HepG2 (cell line): ENCODE data around the gene BIRC6. TPM values are rescaled to one million over a fixed set of nuclear protein-coding genes. Genes with fewer than 3 reads are reported as not detected.
A peak's percentile ranks its signal among the peaks of the same experiment; 100 is the strongest.

Source experiments
- FOXO1 ChIP-seq: sonication (generic); formaldehyde crosslinking; IDR thresholded peaks from 2 replicates; pipeline ENCODE4 v1.4.0; 2020; ENCODE audit warnings: missing genetic modification reagents
- GPN1 ChIP-seq: sonication (generic); formaldehyde crosslinking; IDR thresholded peaks from 2 replicates; pipeline ENCODE4 v1.5.1; 2020; ENCODE audit warnings: missing genetic modification reagents, borderline replicate concordance
- GZF1 ChIP-seq: sonication (generic); formaldehyde crosslinking; IDR thresholded peaks from 2 replicates; pipeline ENCODE4 v1.5.1; 2020; ENCODE audit warnings: mild to moderate bottlenecking, missing genetic modification reagents
- HNF4A ChIP-seq: sonication (generic); formaldehyde crosslinking; IDR thresholded peaks from 2 replicates; pipeline ENCODE4 v1.4.0; 2020; ENCODE audit warnings: missing genetic modification reagents
- HOXA3 ChIP-seq: sonication (generic); formaldehyde crosslinking; IDR thresholded peaks from 2 replicates; pipeline ENCODE4 v1.5.0; 2020; ENCODE audit warnings: missing genetic modification reagents
- JDP2 ChIP-seq: sonication (generic); formaldehyde crosslinking; IDR thresholded peaks from 2 replicates; pipeline ENCODE4 v1.8.1; 2022; ENCODE audit warnings: missing genetic modification reagents, borderline replicate concordance
- MYNN ChIP-seq: sonication (generic); formaldehyde crosslinking; IDR thresholded peaks from 2 replicates; pipeline ENCODE4 v1.4.0; 2020; ENCODE audit warnings: mild to moderate bottlenecking, low read depth, missing genetic modification reagents
- NFKB2 ChIP-seq: sonication (generic); formaldehyde crosslinking; IDR thresholded peaks from 2 replicates; pipeline ENCODE4 v1.4.0; 2020; ENCODE audit warnings: missing genetic modification reagents, borderline replicate concordance
- NR2F6 ChIP-seq, 2 experiments: IDR thresholded peaks; 2 replicates each; pipeline ENCODE4 v1.6.1; 2016; ENCODE audit warnings: antibody characterized with exemption in 1 of 2, mild to moderate bottlenecking in 1 of 2
- PITX1 ChIP-seq: sonication (generic); formaldehyde crosslinking; IDR thresholded peaks from 2 replicates; pipeline ENCODE4 v1.5.1; 2020; ENCODE audit warnings: mild to moderate bottlenecking, missing genetic modification reagents
- PRMT3 ChIP-seq: sonication (generic); formaldehyde crosslinking; IDR thresholded peaks from 2 replicates; pipeline ENCODE4 v1.8.1; 2022; ENCODE audit warnings: low read depth, mild to moderate bottlenecking, moderate library complexity, missing genetic modification reagents, borderline replicate concordance
- SIX1 ChIP-seq: sonication (generic); formaldehyde crosslinking; IDR thresholded peaks from 2 replicates; pipeline ENCODE4 v1.4.0; 2020; ENCODE audit warnings: missing genetic modification reagents, borderline replicate concordance
- TEAD3 ChIP-seq: optimal IDR thresholded peaks from 2 replicates; pipeline ENCODE3; 2016; ENCODE audit warnings: borderline replicate concordance
- ZBTB38 ChIP-seq: sonication (generic); formaldehyde crosslinking; IDR thresholded peaks from 2 replicates; pipeline ENCODE4 v1.5.1; 2020; ENCODE audit warnings: mild to moderate bottlenecking, missing genetic modification reagents
- ZBTB42 ChIP-seq: sonication (generic); formaldehyde crosslinking; IDR thresholded peaks from 2 replicates; pipeline ENCODE4 v1.5.0; 2020; ENCODE audit warnings: mild to moderate bottlenecking, missing genetic modification reagents
- ZFP36L1 ChIP-seq: sonication (generic); formaldehyde crosslinking; IDR thresholded peaks from 2 replicates; pipeline ENCODE4 v1.8.0; 2022; ENCODE audit warnings: mild to moderate bottlenecking, missing genetic modification reagents, moderate library complexity
- ZFP82 ChIP-seq: sonication (generic); formaldehyde crosslinking; IDR thresholded peaks from 2 replicates; pipeline ENCODE4 v1.5.1; 2020; ENCODE audit warnings: mild to moderate bottlenecking, missing genetic modification reagents, borderline replicate concordance
- ZNF44 ChIP-seq: sonication (generic); formaldehyde crosslinking; IDR thresholded peaks from 2 replicates; pipeline ENCODE4 v1.5.1; 2020; ENCODE audit warnings: mild to moderate bottlenecking, missing genetic modification reagents
- ZNF644 ChIP-seq: IDR thresholded peaks from 2 replicates; pipeline ENCODE4 v1.6.1; 2016; ENCODE audit warnings: low read depth
- ZNF672 ChIP-seq: sonication (generic); formaldehyde crosslinking; IDR thresholded peaks from 2 replicates; pipeline ENCODE4 v1.8.1; 2022; ENCODE audit warnings: missing genetic modification reagents
- ZNF709 ChIP-seq: sonication (generic); formaldehyde crosslinking; IDR thresholded peaks from 2 replicates; pipeline ENCODE4 v1.5.0; 2020; ENCODE audit warnings: mild to moderate bottlenecking, missing genetic modification reagents
- ZNF775 ChIP-seq: sonication (generic); formaldehyde crosslinking; IDR thresholded peaks from 2 replicates; pipeline ENCODE4 v1.4.0; 2020; ENCODE audit warnings: missing genetic modification reagents, mild to moderate bottlenecking, moderate library complexity, borderline replicate concordance
- polyA plus RNA-seq, 8 experiments: library from polyadenylated mRNA; depleted of rRNA in 3 of 8; stranded (reverse) in 7 of 8; unstranded in 1 of 8; fragments of >200 nt; fragmentation: Illumina TruSeq in 4 of 8; extraction: Trizol in 4 of 8; gene quantifications; 2 replicates each; pipeline versions ENCODE4 v1.2.1 to v1.2.3, GENCODE V29; 2011 to 2016; ENCODE audit warnings: low read depth in 4 of 8, missing spikeins in 1 of 8, mixed read lengths in 1 of 8; ENCODE audit not compliant: insufficient read depth in 1 of 8
- total RNA-seq, 5 experiments: library from RNA; depleted of rRNA; stranded (reverse); fragments of >200 nt; fragmentation: Illumina TruSeq; extraction: Trizol; gene quantifications; 2 replicates each; pipeline ENCODE4 v1.2.3, GENCODE V29; 2016; ENCODE audit warnings: low read depth in 1 of 5
- TF ChIP-seq, protein P1 (sequence below): sonication (generic); formaldehyde crosslinking; IDR thresholded peaks from 2 replicates; pipeline ENCODE4 v1.5.0; 2020; ENCODE audit warnings: missing genetic modification reagents
- TF ChIP-seq, protein P2 (sequence below): sonication (generic); formaldehyde crosslinking; conservative IDR thresholded peaks from 2 replicates; pipeline ENCODE4 v1.8.0; 2022; ENCODE audit warnings: mild to moderate bottlenecking, moderate library complexity, missing genetic modification reagents
- TF ChIP-seq, protein P3 (sequence below): sonication (generic); formaldehyde crosslinking; IDR thresholded peaks from 2 replicates; pipeline ENCODE4 v1.8.0; 2022; ENCODE audit warnings: mild to moderate bottlenecking, missing genetic modification reagents
- TF ChIP-seq, protein P4 (sequence below): sonication (generic); formaldehyde crosslinking; IDR thresholded peaks from 2 replicates; pipeline ENCODE4 v1.4.0; 2020; ENCODE audit warnings: mild to moderate bottlenecking, low read depth, missing genetic modification reagents

BIRC6 gene
- total and polyA plus RNA-seq, 2 of the 13 experiments (the other 11 are each of a cell fraction or from before 2014, with no cell fraction given) = 65.6 to 120 TPM

DNA sequence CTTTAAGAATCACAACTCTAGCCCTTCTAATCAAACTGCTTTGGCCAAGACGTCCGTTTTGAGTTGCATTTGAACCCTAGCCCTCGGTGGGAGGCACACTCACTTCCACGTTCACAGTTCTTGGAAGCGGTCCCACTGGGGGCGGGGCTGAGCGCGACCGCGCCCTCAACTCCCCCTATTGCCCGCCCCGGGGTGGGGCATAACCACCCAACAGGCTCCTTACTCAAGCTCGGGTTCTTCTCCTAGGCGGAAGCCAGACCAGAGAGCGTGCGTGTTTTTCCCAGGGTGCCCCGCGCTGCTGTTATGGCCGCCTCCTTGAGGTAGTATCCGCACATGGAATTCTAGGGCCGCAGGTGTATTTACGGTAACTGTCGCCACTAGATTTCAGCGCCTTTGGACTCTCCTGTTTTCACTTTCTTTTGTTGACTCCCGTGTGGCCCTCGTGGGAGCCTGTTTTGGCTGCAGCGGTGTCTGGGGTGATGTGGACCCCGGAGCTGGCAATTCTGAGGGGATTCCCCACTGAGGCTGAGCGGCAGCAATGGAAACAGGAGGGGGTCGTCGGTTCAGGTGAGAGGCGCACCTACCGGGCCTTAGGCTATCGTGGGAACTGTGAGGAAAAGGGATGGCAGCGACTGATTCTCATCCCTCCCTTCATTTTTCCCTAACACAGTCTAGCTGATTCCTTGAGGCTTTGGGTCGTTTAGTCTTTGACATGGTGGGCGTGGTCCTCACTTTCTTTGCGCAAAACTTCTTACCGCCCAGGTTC, 271.2 kb downstream of the BIRC6 start, which contains the start of gene TTC27 (continued):
- TF ChIP-seq, protein P1, sequence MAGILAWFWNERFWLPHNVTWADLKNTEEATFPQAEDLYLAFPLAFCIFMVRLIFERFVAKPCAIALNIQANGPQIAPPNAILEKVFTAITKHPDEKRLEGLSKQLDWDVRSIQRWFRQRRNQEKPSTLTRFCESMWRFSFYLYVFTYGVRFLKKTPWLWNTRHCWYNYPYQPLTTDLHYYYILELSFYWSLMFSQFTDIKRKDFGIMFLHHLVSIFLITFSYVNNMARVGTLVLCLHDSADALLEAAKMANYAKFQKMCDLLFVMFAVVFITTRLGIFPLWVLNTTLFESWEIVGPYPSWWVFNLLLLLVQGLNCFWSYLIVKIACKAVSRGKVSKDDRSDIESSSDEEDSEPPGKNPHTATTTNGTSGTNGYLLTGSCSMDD (CRISPR knock-in tag) = no peak
- TF ChIP-seq ZFP36L1 (CRISPR knock-in tag) (peak; percentile 72; the same call in 1 of the 2 replicates), HNF4A (CRISPR knock-in tag) (no peak), JDP2 (CRISPR knock-in tag) (no peak), ZNF644 (0 out of 2 replicates have a peak, but pooled peaks have one; percentile 5), NR2F6 (IDR thresholded peaks at IDR 0.05) (no peak), NR2F6 (CRISPR knock-in tag; IDR thresholded peaks at IDR 0.05) (no peak), SIX1 (no peak; the same call in 1 of the 2 replicates), GZF1 (CRISPR knock-in tag) (peak; percentile 99), HOXA3 (CRISPR knock-in tag) (peak; percentile 88), ZFP82 (CRISPR knock-in tag) (no peak), ZNF709 (CRISPR knock-in tag) (no peak; the same call in none of the 2 replicates), ZBTB38 (CRISPR knock-in tag) (no peak), ZNF775 (CRISPR knock-in tag) (no peak), ZNF672 (CRISPR knock-in tag) (no peak), PRMT3 (CRISPR knock-in tag) (no peak), FOXO1 (0 out of 2 replicates have a peak, but pooled peaks have one; percentile 15), ZNF44 (CRISPR knock-in tag) (no peak), GPN1 (no peak), MYNN (CRISPR knock-in tag) (0 out of 2 replicates have a peak, but pooled peaks have one; percentile 60), NFKB2 (0 out of 2 replicates have a peak, but pooled peaks have one; percentile 10), ZBTB42 (CRISPR knock-in tag) (peak; percentile 45; the same call in 1 of the 2 replicates), PITX1 (CRISPR knock-in tag) (no peak), TEAD3 (CRISPR knock-in tag) (peak; percentile 57)
- TF ChIP-seq, protein P2, sequence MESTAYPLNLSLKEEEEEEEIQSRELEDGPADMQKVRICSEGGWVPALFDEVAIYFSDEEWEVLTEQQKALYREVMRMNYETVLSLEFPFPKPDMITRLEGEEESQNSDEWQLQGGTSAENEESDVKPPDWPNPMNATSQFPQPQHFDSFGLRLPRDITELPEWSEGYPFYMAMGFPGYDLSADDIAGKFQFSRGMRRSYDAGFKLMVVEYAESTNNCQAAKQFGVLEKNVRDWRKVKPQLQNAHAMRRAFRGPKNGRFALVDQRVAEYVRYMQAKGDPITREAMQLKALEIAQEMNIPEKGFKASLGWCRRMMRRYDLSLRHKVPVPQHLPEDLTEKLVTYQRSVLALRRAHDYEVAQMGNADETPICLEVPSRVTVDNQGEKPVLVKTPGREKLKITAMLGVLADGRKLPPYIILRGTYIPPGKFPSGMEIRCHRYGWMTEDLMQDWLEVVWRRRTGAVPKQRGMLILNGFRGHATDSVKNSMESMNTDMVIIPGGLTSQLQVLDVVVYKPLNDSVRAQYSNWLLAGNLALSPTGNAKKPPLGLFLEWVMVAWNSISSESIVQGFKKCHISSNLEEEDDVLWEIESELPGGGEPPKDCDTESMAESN (CRISPR knock-in tag) = peak; percentile 94
- TF ChIP-seq, protein P3, sequence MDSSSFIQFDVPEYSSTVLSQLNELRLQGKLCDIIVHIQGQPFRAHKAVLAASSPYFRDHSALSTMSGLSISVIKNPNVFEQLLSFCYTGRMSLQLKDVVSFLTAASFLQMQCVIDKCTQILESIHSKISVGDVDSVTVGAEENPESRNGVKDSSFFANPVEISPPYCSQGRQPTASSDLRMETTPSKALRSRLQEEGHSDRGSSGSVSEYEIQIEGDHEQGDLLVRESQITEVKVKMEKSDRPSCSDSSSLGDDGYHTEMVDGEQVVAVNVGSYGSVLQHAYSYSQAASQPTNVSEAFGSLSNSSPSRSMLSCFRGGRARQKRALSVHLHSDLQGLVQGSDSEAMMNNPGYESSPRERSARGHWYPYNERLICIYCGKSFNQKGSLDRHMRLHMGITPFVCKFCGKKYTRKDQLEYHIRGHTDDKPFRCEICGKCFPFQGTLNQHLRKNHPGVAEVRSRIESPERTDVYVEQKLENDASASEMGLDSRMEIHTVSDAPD = no peak; the same call in 1 of the 2 replicates
- TF ChIP-seq, protein P4, sequence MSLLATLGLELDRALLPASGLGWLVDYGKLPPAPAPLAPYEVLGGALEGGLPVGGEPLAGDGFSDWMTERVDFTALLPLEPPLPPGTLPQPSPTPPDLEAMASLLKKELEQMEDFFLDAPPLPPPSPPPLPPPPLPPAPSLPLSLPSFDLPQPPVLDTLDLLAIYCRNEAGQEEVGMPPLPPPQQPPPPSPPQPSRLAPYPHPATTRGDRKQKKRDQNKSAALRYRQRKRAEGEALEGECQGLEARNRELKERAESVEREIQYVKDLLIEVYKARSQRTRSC (CRISPR knock-in tag) = 0 out of 2 replicates have a peak, but pooled peaks have one; percentile 69
